HG03460 (cell line): ENCODE data around the gene CTDSPL.
"Not testable (repeated sequence)": the region's sequence is repeated elsewhere in the genome, so short reads cannot be mapped to it uniquely, and the experiment has no call there.

ENCODE experiments used
- ATAC-seq: cut with Tn5 transposase; IDR thresholded peaks from one replicate; pipeline ENCODE4 v1.9.1; 2021; ENCODE audit not compliant: unreplicated experiment

Gene CTDSPL

DNA sequence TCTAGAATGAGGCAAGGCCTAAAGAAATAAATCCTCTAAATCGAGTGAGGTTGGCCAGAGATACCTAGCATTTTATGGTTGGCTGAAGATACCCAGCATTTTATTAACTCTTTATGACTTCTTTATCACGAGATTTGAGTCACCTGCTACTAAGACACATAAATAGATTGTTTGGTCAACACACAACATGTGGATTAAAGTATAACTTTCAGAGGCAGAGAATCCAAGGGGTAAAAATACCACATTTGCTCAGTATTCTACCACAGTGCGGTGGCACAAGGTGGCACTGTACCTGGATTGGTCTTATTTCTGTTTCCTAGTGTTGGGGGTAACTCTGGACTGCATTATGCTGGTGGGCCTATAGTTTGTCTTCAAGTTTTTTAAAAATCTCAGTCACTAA lies 102.0 kb downstream of the CTDSPL start:
- ATAC-seq = no peak

DNA sequence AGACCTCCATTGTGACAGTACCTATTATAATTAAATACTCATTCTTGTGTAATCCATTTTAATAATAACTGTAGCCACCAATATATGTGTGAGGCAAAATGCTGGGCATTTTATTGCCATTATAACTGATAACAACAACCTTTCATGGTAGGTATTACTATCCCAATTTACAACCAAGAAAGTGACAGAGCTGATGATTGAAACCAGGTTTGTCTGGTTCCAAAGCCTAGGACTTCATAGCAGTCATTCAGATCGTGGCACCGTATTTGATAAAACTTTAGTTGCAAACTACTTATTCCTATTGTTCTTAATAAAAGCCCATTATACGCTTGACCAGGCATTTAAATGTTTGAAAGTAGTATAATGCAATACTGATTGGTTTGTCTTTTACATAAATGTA lies 102.5 kb downstream of the CTDSPL start:
- no peak for ATAC-seq

DNA sequence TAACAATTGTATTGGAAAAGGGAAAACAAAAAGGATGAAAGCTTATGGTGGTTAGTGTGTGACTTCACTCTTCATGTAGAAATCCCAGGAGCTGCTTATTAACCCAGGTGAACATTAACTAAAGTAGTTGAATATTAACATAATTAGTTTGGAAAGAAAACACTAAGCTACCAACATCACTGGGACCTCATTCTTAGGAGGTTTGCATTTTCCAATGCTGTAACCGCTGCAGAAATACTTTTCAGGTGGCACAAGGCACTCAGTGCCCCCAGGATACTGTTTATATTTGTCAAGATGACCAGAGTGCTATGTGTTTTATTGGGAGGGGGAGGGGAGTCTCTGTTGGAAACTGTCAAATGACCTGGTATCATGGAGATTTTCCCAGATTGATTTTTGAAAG lies 103.0 kb downstream of the CTDSPL start:
- ATAC-seq = no peak

DNA sequence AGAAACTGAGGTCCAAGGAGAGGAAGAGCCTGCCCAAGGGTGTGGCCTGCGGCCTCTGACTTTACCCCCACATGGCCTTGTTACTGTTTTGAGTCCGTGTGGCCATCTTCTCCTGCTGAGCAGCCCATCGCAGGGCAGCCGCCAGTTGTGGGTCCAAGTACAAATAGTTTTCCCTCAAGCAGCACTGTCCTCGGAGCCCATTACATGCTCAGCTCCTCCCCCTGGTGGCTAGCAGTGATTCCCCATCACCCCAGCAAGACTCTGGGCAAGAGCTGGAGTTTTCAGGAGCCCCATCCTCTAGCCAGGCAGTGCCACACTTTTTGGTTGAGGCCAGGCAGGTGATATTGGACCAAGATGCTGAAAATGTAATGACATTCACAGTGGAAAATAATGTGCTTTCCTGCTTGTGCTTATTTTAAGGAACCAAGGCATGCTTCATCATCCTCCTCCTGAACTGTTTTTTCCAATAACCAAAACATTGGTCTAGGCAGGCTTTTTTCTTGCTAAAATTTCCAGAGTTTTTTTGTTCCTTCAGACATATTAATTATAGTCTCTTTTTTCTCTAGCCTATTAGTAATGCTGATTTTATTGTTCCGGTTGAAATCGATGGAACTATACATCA lies 105.7 kb downstream of the CTDSPL start:
- ATAC-seq = peak; percentile 65

DNA sequence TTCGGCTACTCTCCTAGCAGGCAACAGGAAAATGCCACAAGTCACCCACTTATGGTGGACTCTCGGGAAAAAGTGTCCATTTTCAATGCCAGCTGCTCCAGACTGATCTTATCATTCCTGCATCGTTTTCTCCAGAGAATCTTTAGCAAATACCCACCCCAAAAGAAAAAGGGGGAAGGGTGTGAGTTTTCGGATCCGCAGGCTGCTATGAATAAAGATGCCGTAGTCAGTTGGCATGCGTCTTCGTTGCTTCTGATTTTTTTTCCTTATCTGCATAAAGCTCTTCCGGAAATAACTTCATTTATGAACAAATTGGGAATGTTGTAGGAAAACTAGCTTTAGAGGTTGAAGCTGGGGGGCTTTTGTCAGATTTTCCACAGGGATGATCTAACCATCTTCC lies 106.5 kb downstream of the CTDSPL start:
- ATAC-seq = no peak

DNA sequence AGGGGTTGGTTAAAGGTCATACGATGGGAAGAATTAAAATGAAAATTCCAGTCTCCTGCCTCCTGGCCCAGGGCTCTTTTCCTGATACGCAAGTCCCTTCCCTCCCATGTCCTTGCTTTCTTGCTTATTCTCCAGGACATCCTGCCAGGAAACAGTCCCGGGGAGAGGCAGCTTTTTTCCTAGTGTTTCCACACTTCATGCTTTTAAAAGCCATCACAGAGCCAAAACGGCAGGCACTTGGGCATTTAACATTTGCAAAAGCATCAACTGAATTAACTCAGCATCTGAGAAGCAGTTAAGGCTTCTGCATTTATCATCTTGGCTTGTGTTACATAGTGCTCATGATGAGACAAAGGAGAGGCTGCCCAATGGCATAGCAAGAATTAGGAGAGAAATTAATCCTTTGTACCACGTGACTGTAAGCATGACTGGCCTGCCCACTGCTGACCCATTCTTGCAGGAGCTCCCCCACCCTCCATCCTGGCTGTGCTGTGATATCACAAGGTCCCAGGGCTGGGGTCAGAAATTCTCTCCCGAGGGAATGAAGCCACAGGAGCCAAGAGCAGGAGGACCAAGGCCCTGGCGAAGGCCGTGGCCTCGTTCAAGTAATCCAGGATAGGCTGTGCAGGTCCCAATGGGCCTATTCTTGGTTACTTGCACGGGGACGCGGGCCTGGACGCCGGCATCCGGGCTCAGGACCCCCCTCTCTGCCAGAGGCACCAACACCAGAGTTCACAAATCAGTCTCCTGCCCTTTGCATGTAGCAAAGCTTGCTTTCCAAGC lies 107.3 kb downstream of the CTDSPL start:
- no peak for ATAC-seq

DNA sequence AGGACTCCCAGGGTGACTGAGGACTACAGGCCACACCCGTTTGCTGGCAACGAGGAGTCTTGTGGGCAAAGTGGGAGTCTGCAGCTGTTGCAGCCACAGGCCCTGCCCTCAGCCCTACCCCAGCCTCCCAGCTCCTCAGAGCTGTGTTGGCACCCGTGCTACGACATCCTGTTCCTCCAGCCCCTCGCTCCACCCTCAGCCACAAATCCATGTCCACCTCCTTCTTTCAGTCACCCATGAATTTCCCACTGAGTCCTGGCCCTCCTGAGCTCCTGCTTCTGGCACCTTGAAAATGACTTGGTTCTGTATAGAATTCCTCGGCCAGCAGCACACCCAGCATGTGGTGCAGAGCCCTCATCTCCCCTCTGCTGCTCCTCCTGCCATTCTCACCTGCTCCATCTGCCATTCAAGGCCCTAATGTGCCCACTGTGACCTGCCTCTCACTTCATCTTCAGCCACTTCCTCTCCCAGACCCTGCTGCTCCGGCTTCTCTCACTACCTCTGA lies 108.0 kb downstream of the CTDSPL start:
- ATAC-seq = no peak

DNA sequence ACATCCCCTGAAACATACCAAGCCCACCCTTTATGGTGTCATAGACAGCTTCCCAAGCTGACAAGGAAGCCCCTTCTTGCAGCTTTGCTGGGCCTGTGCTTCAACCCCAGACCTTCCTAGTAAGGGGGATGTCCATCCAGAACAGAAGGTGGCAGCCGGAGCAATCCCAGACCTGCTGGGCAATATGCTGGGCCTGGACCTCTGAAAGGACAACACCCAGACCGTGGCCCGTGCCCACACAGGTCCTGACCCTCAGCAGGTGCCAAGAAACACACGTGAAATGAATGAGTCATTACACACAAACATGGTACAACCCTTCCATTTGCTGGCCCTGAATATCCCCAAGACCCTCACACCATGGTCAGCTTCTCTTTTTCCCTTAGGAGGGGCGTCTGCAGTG lies 109.1 kb downstream of the CTDSPL start:
- ATAC-seq = no peak

DNA sequence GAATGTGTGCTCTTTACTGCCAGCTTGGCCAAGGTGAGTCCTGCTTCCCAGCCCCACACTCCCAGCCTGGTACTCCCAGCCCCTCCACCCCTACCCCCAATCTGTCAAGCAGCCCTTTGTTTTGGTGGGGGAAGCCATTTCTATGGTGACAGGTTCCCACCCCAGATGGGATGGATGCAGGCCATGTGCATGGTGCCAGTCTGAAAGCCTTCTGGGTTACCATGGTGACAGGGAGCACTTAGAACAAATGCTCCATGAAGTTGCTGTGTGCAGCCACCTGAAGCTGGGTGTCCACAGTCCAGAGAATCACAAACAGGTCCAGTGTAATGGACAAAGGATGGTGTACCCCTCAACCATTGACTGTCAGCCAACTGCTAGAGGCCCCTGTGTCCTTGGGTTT lies 109.8 kb downstream of the CTDSPL start:
- ATAC-seq = no peak

DNA sequence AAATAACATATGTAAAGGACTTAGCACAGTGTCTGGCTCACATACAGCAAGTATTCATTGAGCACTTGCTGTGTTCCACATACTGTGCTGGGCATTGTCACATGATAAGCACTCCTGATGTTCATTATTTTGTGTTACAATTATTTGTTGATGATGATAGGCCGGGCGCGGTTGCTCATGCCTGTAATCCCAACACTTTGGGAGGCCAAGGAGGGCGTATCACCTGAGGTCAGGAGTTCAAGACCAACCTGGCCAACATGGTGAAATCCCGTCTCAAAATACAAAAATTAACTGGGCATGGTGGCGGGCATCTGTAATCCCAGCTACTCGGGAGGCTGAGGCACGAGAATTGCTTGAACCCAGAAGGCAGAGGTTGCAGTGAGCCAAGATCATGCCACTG lies 110.4 kb downstream of the CTDSPL start:
- not testable (repeated sequence) for ATAC-seq

DNA sequence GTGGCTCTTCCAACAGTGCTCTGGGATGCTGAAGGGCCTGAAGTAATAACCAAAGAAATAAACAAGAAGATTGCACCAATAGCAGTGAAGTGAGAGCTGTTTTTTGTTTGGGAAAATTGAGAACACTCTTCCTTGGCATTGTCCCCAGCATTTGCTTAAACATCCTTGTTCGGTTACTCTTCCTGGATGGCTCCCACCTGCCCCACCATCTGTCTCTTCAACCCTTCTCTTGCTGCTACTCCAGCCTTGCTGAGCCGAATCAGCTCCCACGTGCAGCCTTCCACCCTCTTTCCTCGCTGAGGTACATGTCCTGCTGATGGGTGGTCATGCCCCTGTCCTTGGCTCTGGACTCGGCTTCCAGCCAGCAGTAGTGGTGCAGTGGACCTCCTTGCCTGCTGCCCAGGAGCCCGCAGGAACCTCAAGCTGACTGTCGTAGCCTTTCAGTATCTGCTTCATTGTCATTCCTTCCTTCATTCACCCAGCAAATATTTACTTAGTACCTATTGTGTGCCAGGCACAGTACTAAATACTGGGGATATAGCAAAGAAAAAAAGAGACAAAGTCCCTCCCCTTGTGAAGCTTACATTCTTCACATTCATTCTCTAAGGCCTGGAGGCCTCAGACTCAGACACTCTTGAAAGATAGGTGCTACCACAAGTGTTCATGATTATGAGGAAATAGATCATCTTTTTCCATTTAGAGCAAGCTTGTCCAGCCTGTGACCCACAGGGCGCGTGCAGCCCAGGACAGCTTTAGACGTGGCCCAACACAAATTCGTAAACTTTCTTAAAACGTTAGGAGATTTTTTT lies 111.8 kb downstream of the CTDSPL start:
- ATAC-seq = no peak

DNA sequence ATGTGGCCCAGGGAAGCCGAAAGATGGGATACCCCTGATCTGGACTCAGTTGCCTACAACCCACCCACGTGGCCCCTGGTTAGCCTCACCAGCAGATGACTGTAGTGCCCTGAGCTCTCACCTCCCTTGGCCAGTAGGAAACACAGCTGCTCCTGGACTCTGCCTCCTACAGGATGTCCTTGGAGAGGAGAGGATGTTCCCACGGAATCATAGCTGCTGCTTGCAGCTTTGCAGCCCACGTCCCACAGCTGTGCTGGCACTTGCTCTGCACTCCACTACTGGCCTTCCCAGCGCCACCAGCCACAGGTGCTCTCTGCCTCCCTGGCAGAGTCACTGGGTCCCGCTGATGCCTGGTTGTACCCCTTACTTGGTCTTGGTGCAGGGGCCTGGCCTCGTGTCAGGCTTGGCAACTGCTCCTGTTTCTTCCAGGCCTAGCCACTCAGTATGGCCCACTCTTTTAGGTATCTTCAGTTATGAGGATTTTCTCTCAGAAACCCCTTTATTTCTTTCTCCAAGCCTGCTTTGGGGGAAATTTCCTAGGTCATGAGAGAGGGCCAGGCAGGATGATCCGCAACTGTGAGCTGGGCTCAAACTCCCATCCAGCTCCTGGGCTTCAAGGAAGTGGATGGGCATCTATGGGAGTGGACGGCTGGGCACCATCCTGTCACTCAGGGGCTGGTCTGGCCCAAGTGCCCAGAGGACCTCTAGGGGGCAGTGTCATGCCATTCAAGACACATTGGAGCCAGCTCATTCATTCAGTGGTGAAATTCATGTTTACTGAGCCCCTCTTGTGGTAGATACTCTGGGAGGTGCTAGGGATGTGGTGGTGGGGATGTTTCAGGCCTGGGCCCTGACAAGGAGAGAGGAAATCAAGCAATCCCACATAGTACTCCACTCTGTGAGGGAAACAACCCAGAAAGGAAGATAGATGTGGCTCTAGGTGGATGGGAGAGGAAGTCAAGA lies 112.7 kb downstream of the CTDSPL start:
- peak; percentile 81 for ATAC-seq

DNA sequence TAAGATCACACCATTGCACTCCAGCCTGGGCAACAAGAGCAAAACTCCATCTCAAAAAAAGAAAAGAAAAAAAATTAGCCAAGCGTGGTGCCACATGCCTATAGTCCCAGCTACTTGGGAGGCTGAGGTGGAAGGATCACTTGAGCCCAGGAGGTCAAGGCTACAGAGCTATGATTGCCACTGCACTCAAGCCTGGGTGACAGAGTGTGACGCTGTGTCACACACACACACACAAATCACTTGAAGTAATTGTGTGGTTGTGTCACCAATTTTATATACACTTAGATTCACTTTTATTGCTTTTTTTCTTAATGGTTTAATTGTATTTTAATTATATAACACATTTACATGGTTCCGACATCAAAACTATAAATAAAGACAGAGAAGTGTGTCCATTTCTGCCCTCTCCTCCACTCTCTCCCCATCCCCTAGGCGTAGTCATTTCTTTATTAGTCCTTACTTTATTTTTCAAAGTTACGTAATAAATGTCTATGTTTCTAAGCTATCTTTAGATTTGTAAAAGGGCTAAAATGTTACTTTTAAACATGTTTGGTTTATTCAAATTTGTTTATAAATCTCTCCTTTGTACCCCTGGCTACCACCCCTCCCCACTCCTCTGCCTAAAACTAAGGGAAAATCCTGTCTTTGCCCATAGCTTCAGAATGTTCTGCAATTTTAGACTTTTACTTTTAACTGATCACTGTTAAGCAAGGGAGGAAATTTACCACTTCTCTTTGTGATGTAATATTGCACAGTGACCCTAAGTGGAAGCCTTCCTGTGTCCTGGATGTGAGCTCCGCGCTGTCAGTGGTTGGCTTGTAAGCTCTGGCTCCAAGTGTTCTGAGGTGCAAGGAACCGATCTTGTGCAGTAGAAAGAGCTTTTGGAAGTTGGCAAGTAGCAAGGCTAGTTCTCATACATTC lies 118.1 kb downstream of the CTDSPL start:
- no peak for ATAC-seq

DNA sequence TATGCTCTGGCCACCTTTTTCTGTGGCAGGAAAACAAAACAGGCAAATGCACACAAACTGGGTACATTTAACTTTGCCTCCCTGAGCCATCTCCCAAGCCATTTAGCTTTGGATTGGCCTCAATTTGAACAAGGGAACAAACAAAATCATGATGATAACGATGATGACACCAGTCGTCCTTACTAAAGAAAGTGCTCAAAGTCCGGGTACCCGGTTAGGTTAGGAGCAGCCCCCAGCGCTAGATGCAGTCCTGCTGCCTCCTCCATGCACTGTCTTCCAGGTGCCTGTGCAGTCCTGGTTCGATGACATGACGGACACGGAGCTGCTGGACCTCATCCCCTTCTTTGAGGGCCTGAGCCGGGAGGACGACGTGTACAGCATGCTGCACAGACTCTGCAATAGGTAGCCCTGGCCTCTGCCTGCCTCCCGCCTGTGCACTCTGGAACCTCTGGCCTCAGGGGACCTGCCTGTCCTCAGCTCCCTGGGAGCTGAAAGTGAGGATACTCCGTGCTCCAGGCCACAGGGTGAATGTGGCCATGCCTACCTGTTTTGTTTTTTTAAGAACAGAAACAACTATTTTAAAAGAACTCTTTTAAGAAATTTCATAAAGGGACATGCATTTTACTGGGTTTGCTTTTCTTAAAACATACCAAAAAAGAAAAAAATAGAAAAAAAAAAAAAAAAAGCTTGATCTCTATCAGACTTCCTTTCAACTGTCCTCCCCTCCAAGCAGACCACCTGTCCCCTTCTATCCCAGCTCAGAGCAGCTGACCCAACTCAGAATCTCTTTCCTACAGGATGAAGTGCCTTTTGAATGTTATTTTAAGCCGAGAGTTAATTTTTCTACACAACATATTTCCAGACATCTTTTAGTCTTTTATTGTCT lies 119.0 kb downstream of the CTDSPL start:
- ATAC-seq = no peak

DNA sequence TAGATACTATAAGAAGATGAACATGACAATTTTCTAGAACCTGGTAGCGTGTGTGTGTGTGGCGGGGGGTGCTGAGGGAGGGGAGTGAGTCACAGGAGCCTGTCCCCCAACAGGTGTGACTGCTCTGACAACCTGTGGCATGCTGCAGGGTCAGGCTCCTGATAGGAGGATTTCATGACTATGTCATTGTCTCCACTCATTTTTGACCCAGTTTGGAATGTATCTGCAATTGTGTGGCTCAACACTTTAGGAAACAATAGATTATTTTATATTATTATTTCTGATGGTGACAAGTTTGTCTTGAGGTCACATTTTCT lies 119.6 kb downstream of the CTDSPL start:
- no peak for ATAC-seq

DNA sequence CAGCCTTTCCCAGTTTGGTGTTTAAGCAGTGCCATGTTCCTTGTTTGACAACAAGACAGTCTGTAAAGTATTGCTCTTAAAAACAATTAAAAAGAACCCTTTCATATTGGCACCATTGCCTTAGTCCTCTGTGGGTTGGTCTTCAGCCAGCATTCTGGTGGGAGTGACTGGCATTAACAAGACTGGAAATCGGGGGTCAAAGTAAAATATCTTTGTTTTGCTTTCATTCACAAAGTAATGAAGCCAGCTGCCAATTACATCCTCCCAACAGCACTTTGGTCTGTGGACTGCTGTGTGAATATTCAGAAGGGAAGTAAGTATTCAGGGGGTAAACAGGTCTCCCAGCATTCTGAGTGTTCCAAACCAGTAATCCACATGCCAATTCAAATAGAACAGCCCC lies 120.7 kb downstream of the CTDSPL start:
- no peak for ATAC-seq

DNA sequence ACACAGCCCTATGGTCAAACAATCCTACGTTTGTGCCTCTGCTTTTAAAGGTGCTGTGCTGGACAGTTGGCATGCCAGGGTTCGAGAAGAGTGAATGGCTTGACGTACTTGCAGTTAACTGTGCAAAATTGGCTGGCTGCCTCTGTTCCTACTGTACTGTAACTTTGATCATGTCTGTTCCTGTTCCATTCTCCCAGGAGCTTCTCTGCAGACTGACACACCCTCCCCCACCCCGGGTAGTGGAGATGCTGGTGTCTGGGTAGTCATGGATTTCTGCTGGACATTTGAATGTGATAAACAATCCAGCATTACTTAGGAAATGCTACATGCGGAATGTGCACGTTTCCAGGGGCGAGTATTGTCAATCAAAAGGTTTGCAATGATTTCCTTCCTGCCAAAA lies 122.4 kb downstream of the CTDSPL start:
- ATAC-seq = no peak

DNA sequence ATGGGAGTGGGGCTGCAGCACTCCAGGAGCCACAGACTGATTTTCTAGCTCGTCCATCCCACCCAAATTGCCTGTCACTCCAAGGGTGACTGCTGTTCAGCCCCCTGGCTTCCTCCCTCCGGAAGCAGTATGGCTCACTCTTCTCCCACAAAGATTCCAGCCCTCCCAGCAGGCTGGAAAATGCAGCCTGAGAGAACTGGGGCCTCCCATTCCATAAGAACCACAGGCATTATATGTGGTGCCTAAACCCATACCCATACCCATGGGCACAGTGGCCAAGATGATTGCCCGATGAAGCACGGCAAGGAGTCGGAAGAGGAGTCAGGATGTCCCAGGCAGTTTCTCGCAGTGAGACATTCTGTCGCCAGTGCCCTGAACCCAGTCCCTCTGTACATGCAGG lies 122.9 kb downstream of the CTDSPL start:
- ATAC-seq = no peak
